Nephron progenitor cell (in vitro differentiated cells): ENCODE data around the gene CSNK2A3.
"Not testable (repeated sequence)": the region's sequence is repeated elsewhere in the genome, so short reads cannot be mapped to it uniquely, and the experiment has no call there.

ENCODE experiments used
- DNase-seq: peaks from one replicate; pipeline ENCODE4 v3.0.0; 2021
- H3K27ac Mint-ChIP-seq: 2 replicates; pipeline ENCODE4 v1.8.0; 2021; ENCODE audit warnings: mild to moderate bottlenecking, moderate library complexity, mixed read lengths
- H3K27me3 Mint-ChIP-seq: 2 replicates; pipeline ENCODE4 v1.8.0; 2021; ENCODE audit warnings: mild to moderate bottlenecking, low read depth, mixed read lengths; ENCODE audit not compliant: poor library complexity
- H3K36me3 Mint-ChIP-seq: 2 replicates; pipeline ENCODE4 v1.8.0; 2021; ENCODE audit warnings: low read depth, mixed read lengths
- H3K4me1 Mint-ChIP-seq: 2 replicates; pipeline ENCODE4 v1.8.0; 2021; ENCODE audit warnings: mixed read lengths
- H3K4me3 Mint-ChIP-seq: 2 replicates; pipeline ENCODE4 v1.8.0; 2021; ENCODE audit warnings: mild to moderate bottlenecking, moderate library complexity, mixed read lengths
- H3K9me3 Mint-ChIP-seq: 2 replicates; pipeline ENCODE4 v1.8.0; 2021; ENCODE audit warnings: mild to moderate bottlenecking, moderate library complexity, mixed read lengths
- CTCF ChIP-seq: fragments of 200-600 bp; sonication (generic); IDR thresholded peaks from 2 replicates; pipeline ENCODE4 v1.5.0; 2021; ENCODE audit warnings: antibody characterized with exemption

The CSNK2A3 gene

DNA sequence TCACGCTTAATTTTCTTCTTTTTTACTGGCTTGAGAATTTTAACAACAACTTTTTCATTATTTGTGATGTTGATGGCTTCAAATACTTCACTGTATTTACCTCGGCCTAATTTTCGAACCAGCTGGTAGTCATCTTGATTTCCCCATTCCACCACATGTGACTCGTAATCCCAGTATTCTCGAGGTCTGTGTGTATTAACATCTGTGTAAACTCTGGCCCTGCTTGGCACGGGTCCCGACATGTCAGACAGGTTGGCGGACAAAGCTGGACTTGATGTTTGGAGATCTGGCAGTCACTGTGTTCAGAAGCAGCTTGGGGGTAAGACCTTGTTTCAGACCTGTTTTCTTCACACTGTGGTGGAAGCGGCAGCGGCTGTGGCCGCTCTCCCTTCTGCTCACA lies at the start of gene CSNK2A3:
TSS of gene CSNK2A3 (minus strand) at position 373 of the 400 bp plus-strand sequence. CDS start at position 242, 131 bp downstream.
- not testable (repeated sequence) for DNase-seq, H3K9me3 Mint-ChIP-seq, H3K4me3 Mint-ChIP-seq, H3K27ac Mint-ChIP-seq, H3K36me3 Mint-ChIP-seq
- Mint-ChIP-seq H3K4me1 (peaks cover 27% of the 10 kb centered on the region), H3K27me3 (peaks cover 15% of the 10 kb centered on the region)

GRCh38 chr11:11401960-11402535 lies 49.0 kb upstream of the CSNK2A3 start:
- no peak overlapping the region for H3K27ac Mint-ChIP-seq
- no peak for DNase-seq
- no peak overlapping the region for H3K4me3 Mint-ChIP-seq
- H3K36me3 Mint-ChIP-seq = no peaks in the 10 kb centered on the region
- no peaks in the 10 kb centered on the region for H3K9me3 Mint-ChIP-seq
- H3K27me3 Mint-ChIP-seq = peaks cover 34% of the 10 kb centered on the region
- TF ChIP-seq CTCF = no peak
- H3K4me1 Mint-ChIP-seq = peaks cover 16% of the 10 kb centered on the region

DNA sequence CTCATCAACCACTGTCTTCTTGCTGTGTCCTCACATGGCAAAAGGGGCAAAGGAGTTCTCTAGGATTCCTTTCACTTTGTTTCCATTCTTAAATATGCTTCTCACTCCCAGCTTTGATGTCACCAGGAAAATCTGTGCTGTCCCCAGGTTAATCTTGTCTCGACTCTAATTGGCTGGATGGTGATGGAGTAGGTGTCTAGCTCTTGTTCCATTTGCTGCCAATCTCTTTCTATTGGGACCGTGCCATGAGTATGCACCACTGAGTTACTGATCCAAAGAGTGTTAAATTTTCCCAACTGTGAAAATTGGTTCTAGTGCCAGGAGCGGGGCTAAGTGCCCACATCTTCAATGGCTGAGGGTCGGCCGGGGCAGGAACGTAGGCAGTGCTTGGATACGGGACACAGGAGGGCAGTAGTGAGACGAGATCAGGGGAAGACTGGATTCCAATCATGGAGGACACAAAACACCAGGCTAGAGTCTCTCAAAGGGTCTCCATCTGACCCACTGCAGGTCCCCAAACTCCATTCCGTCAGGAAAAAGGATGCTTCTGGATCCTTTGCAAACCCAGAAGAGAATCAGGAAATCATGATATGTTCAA lies 47.7 kb upstream of the CSNK2A3 start:
- Mint-ChIP-seq H3K4me3 (no peak overlapping the region), H3K4me1 (peaks cover 13% of the 10 kb centered on the region), H3K36me3 (no peaks in the 10 kb centered on the region), H3K9me3 (no peaks in the 10 kb centered on the region), H3K27ac (no peak overlapping the region), H3K27me3 (peaks cover 37% of the 10 kb centered on the region)
- no peak for DNase-seq
- peak; percentile 11 for TF ChIP-seq CTCF

DNA sequence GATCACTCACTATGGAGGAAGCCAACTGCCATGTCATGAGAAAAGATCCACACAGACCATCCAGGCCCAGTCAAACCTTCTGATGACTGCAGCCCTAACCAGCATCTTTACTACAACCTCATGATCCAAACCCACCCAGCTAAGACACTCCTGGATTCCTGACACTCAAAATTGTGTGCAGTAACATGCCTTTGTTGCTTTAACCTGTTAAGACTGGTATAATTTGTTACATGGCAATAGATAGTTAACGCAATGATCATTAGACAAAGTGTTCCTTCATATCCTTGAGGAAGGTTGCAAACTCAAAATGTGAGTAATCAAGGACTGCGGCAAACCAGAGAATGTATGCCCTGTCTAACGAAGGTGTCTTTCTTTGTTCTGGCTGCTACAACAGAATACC lies 47.1 kb upstream of the CSNK2A3 start:
- no peaks in the 10 kb centered on the region for H3K9me3 Mint-ChIP-seq
- peaks cover 13% of the 10 kb centered on the region for H3K4me1 Mint-ChIP-seq
- DNase-seq = no peak
- H3K27me3 Mint-ChIP-seq = peaks cover 39% of the 10 kb centered on the region
- no peak overlapping the region for H3K27ac Mint-ChIP-seq
- H3K36me3 Mint-ChIP-seq = no peaks in the 10 kb centered on the region
- TF ChIP-seq CTCF = no peak
- no peak overlapping the region for H3K4me3 Mint-ChIP-seq

DNA sequence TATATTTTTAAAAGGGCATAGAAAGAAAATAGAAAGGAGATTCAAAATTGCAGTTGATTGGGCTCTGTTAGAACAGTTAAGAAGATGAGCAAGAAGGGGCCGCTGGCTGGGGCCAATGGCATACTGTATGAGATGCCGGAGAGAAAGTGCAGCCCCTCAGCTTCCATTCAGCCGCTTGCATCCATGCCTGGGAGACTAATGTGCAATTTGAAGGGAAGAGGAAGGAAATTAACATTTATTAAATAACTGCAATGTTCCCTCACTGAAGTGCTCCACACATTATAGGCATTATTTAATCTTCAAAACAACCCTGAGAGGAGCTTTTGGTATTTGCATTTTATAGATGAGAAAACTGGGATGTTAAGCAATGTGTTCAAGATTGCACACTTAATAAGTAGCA lies 44.7 kb upstream of the CSNK2A3 start:
- Mint-ChIP-seq H3K27ac (no peak overlapping the region), H3K9me3 (no peaks in the 10 kb centered on the region), H3K36me3 (no peaks in the 10 kb centered on the region), H3K4me1 (no peaks in the 10 kb centered on the region), H3K27me3 (peaks cover 37% of the 10 kb centered on the region), H3K4me3 (no peak overlapping the region)
- TF ChIP-seq CTCF = no peak
- no peak for DNase-seq

DNA sequence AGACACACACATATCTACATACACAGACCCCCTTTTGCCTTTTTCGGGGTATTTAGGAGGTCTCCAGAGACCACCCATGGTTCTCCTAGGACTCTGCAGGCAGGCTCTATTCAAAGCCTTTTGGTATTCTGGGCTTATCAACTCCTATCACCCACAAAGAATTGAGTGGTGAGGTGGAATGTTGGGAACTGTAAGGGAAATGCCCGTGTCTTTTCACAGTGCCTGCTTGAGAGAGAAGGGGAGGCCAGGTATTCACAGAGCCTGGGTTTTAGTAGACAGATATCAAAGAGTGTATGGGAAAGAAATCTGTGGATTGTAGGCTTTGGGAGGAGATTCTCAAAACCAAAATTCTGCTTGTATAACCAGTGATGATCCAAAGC lies 44.0 kb upstream of the CSNK2A3 start:
- H3K4me3 Mint-ChIP-seq = no peak overlapping the region
- no peak overlapping the region for H3K27ac Mint-ChIP-seq
- H3K36me3 Mint-ChIP-seq = no peaks in the 10 kb centered on the region
- peaks cover 33% of the 10 kb centered on the region for H3K27me3 Mint-ChIP-seq
- DNase-seq = no peak
- no peaks in the 10 kb centered on the region for H3K4me1 Mint-ChIP-seq
- TF ChIP-seq CTCF = no peak
- no peaks in the 10 kb centered on the region for H3K9me3 Mint-ChIP-seq
